A204.1 (cell line): ENCODE measurements around the gene CCDC122.
"Not testable (repeated sequence)": the region's sequence is repeated elsewhere in the genome, so short reads cannot be mapped to it uniquely, and the experiment has no call there.

Experiments used
- FAIRE-seq: peaks from 2 replicates; lab custom pipeline; 2012; peaks lifted over from hg19 to GRCh38; lab: Jason Lieb, UNC

CCDC122 gene

GRCh38 chr13:43876366-43876765 lies 3.2 kb downstream of the CCDC122 start:
- FAIRE-seq: no peak

DNA sequence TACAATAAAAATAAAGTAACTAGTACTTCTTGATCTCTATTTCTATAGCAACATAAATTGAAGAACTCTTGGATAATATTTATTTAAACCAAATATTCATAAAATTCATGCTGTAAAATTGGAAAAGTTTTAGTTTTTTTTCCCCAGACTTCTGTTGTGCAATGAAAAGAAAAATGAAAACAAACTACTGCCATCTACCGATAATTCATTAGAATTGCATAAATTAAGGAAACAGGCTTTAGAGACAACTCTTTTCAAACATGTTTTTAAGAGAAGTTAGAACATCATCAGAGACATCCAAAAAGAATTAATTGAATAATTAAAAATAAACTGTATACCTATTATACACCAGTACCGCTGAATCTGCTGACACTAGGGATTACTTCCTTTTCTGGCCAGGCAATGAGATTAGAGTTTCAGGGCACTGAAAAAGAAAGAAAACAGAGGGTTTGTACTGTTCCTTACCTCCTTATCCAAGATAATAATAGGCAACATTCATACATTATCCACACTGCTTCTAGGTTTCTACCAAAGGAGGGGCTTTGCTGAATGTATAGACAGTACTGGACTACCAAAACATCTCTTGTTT lies 4.9 kb downstream of the CCDC122 start:
- peak; percentile 99 for FAIRE-seq

DNA sequence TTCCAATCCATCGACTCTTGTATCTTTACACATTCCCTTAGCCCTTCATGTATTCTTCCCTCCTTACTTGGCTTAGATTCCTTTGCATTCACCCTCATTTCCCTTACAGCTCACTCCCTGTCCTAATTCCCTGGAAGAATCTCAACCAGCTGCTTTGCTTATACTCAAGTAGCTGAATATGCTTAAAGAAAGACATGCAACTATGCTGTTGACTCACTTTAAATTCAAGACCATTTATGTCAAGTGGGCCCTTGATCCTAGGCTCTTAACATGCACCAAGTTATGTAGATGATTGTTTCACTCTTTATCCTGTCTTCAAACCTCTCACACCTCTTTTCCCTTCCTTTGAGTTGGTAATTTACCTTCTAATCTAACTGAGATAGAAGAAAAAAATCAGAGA lies 7.4 kb downstream of the CCDC122 start:
- no peak for FAIRE-seq

- no peak for FAIRE-seq
Measured at GRCh38 chr13:43865892-43866291, 13.6 kb downstream of the CCDC122 start.

- FAIRE-seq: no peak
Measured at GRCh38 chr13:43864921-43865320, 14.6 kb downstream of the CCDC122 start.

DNA sequence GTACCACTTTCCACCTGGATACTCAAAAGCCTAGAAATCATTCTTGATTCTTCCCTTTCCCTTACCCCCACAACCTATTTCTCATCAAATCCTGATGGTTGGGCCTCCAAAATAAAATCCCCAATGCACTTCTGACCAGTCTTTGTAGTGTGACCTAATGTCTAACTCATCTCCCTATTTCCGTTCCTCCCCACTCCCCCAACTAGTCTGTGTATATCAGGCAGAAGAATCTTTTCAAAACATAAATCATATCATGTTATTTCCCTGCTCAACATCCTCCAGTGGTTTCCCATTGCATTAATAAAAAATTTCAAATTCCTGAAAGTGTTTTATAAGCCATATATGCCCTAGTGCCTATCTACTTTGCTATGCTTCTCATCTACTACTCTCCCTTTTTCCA lies 17.7 kb downstream of the CCDC122 start:
- no peak for FAIRE-seq

DNA sequence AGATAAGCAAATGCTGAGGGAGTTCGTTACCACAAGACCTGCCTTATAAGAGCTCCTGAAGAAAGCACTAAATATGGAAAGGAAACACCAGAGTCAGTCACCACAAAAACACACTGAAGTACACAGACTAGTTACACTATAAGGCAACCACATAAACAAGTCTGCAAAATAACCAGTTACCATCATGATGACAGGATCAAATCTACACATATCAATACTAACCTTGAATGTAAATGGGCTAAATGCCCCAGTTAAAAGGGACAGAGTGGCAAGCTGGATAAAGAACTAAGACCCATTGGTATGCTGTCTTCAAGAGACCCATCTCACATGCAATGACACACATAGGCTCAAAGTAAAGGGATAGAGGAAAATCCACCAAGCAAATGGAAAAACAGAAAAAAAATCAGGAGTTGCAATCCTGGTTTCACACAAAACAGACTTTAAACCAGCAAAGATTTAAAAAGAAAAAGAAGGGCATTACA lies 26.6 kb downstream of the CCDC122 start:
- no peak for FAIRE-seq

- no peak for FAIRE-seq
Measured at GRCh38 chr13:43850873-43851272, 28.7 kb downstream of the CCDC122 start.

DNA sequence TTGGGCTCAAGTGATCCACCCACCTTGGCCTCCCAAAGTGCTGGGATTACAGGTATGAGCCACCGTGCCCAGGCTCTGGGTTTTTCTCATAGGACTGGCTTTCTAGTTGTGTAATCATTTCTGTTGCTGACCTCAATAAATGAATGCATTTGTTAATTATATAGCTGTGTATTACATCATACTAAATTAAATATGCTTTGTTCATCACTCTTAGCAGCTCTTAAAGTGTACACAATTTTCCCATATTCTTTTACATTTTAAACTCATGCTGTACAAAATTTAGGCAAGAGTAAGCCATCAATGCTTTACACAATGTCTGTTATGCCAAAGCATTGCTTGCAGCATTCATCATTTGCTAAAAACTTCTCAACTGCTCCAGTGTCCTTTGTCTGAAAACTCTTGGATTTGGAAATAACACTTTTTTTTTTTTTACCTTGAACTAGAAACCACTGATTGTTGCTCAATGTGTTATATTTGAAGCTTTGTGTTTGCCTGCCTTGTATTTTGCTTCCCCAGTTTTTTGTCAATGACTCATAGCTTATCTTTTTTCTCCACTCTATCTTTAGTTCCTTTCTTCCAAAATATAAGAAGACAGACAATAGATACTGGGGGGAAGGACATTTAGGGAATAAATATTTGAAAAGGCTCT lies 31.4 kb downstream of the CCDC122 start:
- FAIRE-seq: no peak

- no peak for FAIRE-seq
Measured at GRCh38 chr13:43846496-43847158, 32.9 kb downstream of the CCDC122 start.

DNA sequence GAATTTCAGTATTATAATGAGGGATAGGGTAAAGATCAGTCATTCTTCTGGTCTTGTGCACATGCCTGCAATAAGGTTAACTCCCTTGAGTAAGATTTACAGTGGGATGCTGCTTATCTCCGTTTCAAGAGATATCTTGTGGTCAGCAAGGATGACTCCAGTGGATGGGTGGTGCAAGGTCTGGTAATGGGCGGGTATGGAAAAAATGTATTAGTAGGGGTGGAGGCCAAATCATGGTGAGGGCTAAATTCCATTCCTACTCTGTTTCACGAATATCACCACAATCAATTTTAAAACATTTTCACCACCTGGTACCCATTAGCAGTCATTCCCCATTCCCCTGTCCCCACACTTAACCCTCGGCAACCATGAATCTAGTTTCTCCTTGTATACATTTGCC lies 40.6 kb downstream of the CCDC122 start:
- FAIRE-seq: no peak

DNA sequence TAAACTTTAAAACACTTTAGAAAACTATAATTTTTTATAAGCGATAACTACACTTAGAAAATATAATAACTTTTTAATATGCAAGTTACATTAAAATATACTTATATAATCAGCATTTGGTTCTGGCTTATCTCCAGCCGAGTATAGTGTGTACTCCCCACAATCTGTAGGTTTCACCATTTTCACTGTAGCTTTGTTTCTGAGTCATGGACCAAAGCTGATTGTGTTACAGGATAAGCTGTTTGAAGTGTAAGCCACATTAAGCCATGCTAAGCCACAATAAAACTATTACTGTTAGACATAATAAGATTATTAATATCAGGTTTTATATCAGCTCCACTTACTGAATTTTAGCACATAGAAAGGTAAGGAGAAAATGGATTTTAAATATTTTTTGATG lies 43.8 kb downstream of the CCDC122 start:
- no peak for FAIRE-seq

- no peak for FAIRE-seq
Measured at GRCh38 chr13:43831088-43831487, 48.5 kb downstream of the CCDC122 start.

DNA sequence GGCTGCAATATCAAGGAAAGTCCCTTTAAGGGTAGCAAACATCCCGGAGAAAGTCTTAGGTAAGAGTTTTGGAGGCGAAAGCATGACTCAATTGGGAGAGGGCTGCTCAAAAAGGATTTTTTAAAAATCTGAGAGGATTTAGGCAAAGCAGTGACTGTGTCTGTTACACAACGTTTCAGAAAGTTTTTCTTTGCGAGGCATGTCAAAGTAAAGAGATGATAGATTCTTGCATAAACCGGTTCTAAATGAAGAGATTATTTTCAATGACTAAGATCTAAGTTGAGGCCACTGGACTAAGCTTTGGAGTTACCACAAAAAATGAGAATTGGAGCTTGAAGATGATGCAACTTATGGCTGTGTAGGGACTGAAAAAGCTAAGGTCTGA lies 49.1 kb downstream of the CCDC122 start:
- no peak for FAIRE-seq

GRCh38 chr13:43824656-43825055 lies 54.9 kb downstream of the CCDC122 start:
- not testable (repeated sequence) for FAIRE-seq

GRCh38 chr13:43822969-43823368 lies 56.6 kb downstream of the CCDC122 start:
- FAIRE-seq: no peak

DNA sequence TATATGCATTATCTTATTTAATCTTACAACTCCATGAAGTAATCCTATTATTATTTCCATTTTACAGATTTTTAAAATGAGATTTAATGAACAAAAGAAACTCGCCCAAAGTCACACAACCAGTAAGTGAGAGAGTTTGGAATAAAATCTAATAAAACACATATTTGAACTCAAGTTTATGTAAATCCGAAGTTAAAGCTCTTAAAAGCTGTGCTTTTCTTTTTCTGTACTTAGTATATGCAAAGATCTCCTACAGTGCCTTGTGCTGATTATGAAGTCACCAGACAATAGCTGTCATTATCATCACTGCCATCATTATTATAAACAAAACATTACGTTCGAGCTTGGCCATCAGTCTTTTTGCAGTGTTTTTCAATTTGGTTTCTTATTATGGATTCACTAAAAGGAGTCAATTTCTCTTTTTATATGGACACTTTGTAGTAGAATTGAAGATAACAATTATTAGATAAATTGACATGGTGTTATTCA lies 63.1 kb downstream of the CCDC122 start:
- FAIRE-seq: no peak

GRCh38 chr13:43815204-43815603 lies 64.3 kb downstream of the CCDC122 start:
- FAIRE-seq: no peak

DNA sequence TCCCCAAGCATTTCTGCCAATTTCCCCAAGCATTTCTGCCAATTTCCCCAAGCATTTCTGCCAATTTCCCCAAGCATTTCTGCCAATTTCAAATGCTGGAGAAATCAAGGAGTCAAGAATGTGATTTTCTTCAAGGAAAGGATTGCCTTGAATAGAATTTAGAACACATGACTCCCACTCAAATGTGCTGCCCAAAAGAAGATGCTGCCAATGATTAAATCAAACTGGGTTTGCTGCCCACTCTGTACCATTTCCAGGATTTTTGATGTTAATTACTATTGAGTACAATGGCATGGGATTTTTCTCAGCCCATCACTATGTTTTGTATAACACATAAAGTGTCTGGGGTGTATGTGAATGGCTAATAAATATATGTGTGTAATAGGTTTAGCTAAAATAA lies 70.9 kb downstream of the CCDC122 start:
- no peak for FAIRE-seq

DNA sequence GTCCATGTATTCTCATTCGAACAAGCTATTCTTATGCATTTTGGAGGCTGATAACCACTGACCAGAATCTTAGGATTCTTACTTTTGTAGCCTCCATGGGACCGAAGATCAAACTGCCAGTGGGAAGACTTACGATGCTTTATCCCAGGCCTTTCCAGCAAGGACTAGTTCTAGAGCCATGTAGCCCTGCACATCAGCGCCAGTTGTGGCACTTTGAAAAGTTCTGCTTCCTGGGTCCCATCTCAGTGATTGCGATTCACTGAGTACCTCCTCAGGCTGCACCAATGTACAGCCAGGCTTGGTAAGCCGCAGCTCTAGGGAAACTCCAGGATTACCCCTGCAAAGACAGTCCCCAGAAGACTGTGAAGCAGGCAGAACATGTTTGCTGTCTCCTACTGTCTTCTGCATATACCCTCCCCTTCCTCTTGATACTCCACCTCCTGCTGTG lies 73.8 kb downstream of the CCDC122 start:
- FAIRE-seq: no peak

GRCh38 chr13:43805071-43805468 lies 74.5 kb downstream of the CCDC122 start:
- no peak for FAIRE-seq

DNA sequence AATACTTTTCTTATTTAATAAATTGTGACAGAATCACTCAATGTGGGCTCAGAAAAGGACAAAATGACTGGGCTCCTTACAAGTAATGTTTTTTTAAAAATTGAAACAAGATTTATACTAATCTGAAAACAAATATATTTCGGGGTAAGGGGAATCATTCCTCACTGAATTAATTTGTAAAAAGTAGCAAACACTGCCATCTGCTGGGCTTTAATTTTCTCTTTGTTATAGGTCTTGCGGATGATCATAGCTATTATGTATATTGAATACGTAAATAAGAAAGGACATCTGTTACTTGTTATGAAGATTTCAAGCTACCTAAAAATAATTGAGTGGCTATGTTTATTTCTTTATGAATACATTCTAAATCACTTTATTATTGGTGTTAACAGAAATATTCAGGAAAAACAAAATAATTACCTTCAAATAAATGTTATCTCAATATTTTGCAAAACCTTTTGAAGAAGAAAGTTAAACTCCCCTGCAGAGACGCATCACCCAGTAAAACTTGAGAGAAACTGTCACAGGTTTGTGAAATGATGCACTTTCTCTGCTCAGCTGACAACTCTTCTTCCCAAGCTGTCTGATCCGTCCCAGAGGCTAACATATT lies 75.0 kb downstream of the CCDC122 start:
- peak; percentile 97 for FAIRE-seq

DNA sequence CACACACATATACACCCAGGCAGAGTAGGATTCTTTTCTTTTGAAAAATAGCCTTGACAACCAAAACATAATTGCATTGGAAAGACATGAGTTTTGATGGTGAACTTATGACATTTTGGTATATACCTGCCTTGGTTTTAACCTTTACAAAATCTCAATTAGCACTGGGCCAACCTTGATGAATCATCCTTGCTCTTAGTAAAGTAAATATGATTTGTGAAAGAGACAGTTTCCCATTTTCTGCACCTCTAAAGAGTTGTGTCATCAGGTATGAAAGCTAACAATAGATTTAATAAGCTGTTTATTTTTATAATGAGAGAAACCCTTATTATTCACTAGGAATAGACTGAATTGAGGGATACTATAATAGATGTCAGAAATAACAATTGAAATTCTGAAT lies 77.0 kb downstream of the CCDC122 start:
- FAIRE-seq: no peak
